OCI-M1 (cell line): ENCODE results near the gene RESP18.
"Not testable (repeated sequence)": the region's sequence is repeated elsewhere in the genome, so short reads cannot be mapped to it uniquely, and the experiment has no call there.

Experiments
- DNase-seq: peaks from one replicate; lab custom pipeline; 2025; lab: John Stamatoyannopoulos, UW

RESP18 gene

GRCh38 chr2:219292616-219293015 lies 39.9 kb downstream of the RESP18 start:
- DNase-seq, result no peak

GRCh38 chr2:219291910-219292490 lies 40.5 kb downstream of the RESP18 start:
- no peak for DNase-seq

GRCh38 chr2:219291394-219291793 lies 41.1 kb downstream of the RESP18 start:
- no peak for DNase-seq

- no peak for DNase-seq
Measured at GRCh38 chr2:219290381-219291171, 42.0 kb downstream of the RESP18 start.

GRCh38 chr2:219289537-219290361 lies 42.8 kb downstream of the RESP18 start:
- no peak for DNase-seq

- DNase-seq, result no peak
Measured at GRCh38 chr2:219289195-219289536, 43.4 kb downstream of the RESP18 start.

- DNase-seq, result peak; percentile 45
Measured at GRCh38 chr2:219287580-219288265, 44.8 kb downstream of the RESP18 start.

GRCh38 chr2:219287116-219287440 lies 45.5 kb downstream of the RESP18 start:
- DNase-seq, result not testable (repeated sequence)

- DNase-seq, result no peak
Measured at GRCh38 chr2:219286436-219287115, 46.0 kb downstream of the RESP18 start.

- peak; percentile 30 for DNase-seq
Measured at GRCh38 chr2:219285894-219286425, 46.6 kb downstream of the RESP18 start.

GRCh38 chr2:219285373-219285735 lies 47.2 kb downstream of the RESP18 start:
- no peak for DNase-seq

GRCh38 chr2:219284501-219285372 lies 47.8 kb downstream of the RESP18 start:
- no peak for DNase-seq

GRCh38 chr2:219282943-219283581 lies 49.5 kb downstream of the RESP18 start:
- DNase-seq, result no peak

- DNase-seq, result no peak
Measured at GRCh38 chr2:219282375-219282774, 50.2 kb downstream of the RESP18 start.

- DNase-seq, result no peak
Measured at GRCh38 chr2:219281588-219281987, 51.0 kb downstream of the RESP18 start.

GRCh38 chr2:219280651-219281050 lies 51.9 kb downstream of the RESP18 start:
- DNase-seq, result no peak

GRCh38 chr2:219279916-219280516 lies 52.5 kb downstream of the RESP18 start:
- DNase-seq, result no peak

- DNase-seq, result peak; percentile 100
Measured at GRCh38 chr2:219279151-219279915, 53.2 kb downstream of the RESP18 start, which contains the start of gene DNAJB2. DNAJB2 (plus strand) TSS chr2:219279366; CDS start chr2:219279834, 468 bp downstream.

GRCh38 chr2:219278655-219279150 lies 53.8 kb downstream of the RESP18 start:
- DNase-seq, result no peak
